GM12878 (cell line): Measurements from ENCODE around the gene EVI5L. TPM values are rescaled to one million over a fixed set of nuclear protein-coding genes. Genes with fewer than 3 reads are reported as not detected.

Source experiments
- ATAC-seq: fragments of 200-7000 bp; cut with Tn5 transposase; 3 replicates; pipeline ENCODE4 v1.9.1; 2020; ENCODE audit warnings: mild to moderate bottlenecking, moderate library complexity
- BruUV-seq: library from RNA; stranded (reverse); fragments of 400-500 nt; replicated peaks from 2 replicates; lab custom pipeline; 2021; lab: Mats Ljungman, UMichigan
- CTCF ChIA-PET: fragments of 300-600 bp; sonication (Branson Sonifier 250); formaldehyde crosslinking; extraction: SDS; loops from one replicate; lab custom pipeline; 2021; ENCODE audit warnings: inconsistent platforms; lab: Yijun Ruan, JAX
- POLR2A ChIA-PET: fragments of 350-600 bp; formaldehyde crosslinking; extraction: SDS; loops from one replicate; lab custom pipeline; 2021; ENCODE audit warnings: inconsistent platforms; lab: Charles Lee
- RAD21 ChIA-PET: fragments of 300-600 bp; sonication (Branson Sonifier 250); formaldehyde crosslinking; loops from one replicate; lab custom pipeline; 2023; ENCODE audit warnings: antibody characterized with exemption; ENCODE audit not compliant: unreplicated experiment; lab: Charles Lee
- SMC1A ChIA-PET: fragments of 300-600 bp; sonication (Branson Sonifier 250); formaldehyde crosslinking; loops from one replicate; lab custom pipeline; 2023; ENCODE audit not compliant: unreplicated experiment, uncharacterized antibody; lab: Charles Lee
- DNase-seq: peaks from one replicate; pipeline ENCODE4 v3.0.0-alpha.2; 2011; ENCODE audit warnings: low read depth, low spot score
- FAIRE-seq: peaks from 3 replicates; lab custom pipeline; 2011; peaks lifted over from hg19 to GRCh38; lab: Jason Lieb, UNC
- H2AFZ ChIP-seq: 2 replicates; pipeline ENCODE4 v1.6.0; 2011; ENCODE audit warnings: low read depth, low read length, control low read depth; ENCODE audit not compliant: control insufficient read depth
- H3K27ac ChIP-seq: 2 replicates; pipeline ENCODE4 v1.5.1; 2011; ENCODE audit warnings: control low read depth; ENCODE audit not compliant: control insufficient read depth, insufficient read depth
- H3K27me3 ChIP-seq, 2 experiments: replicated peaks in 1 of 2; 2 replicates each; pipeline versions ENCODE4 v1.6.0 to v1.6.1; 2011; ENCODE audit warnings: low read length in 1 of 2; ENCODE audit not compliant: control insufficient read depth in 2 of 2, insufficient read depth in 2 of 2
- H3K36me3 ChIP-seq, 2 experiments: 2 replicates each; pipeline ENCODE4 v1.5.1; 2011; ENCODE audit warnings: low read length in 1 of 2; ENCODE audit not compliant: control insufficient read depth in 2 of 2, insufficient read depth in 2 of 2
- H3K4me1 ChIP-seq: 2 replicates; pipeline ENCODE4 v1.6.1; 2011; ENCODE audit warnings: mild to moderate bottlenecking, low read length, moderate library complexity, mixed read lengths; ENCODE audit not compliant: control insufficient read depth, insufficient read depth
- H3K4me2 ChIP-seq: 2 replicates; pipeline ENCODE4 v1.6.0; 2011; ENCODE audit warnings: control low read depth; ENCODE audit not compliant: control insufficient read depth, insufficient read depth
- H3K4me3 ChIP-seq: fragments of 200-600 bp; sonication (generic); 2 replicates; pipeline ENCODE4 v1.5.1; 2016
- H3K79me2 ChIP-seq: 2 replicates; pipeline ENCODE4 v1.6.0; 2011; ENCODE audit warnings: low read length; ENCODE audit not compliant: control insufficient read depth, insufficient read depth
- H3K9ac ChIP-seq: 2 replicates; pipeline ENCODE4 v1.8.0; 2011; ENCODE audit warnings: low read length, control low read depth, mixed read lengths; ENCODE audit not compliant: control insufficient read depth, insufficient read depth
- H3K9me3 ChIP-seq: replicated peaks from 3 replicates; pipeline ENCODE4 v1.5.1; 2011; ENCODE audit warnings: mild to moderate bottlenecking, low read length; ENCODE audit not compliant: control insufficient read depth, insufficient read depth
- H4K20me1 ChIP-seq: 2 replicates; pipeline ENCODE4 v1.6.0; 2011; ENCODE audit not compliant: control insufficient read depth, insufficient read depth
- BCL3 ChIP-seq: IDR thresholded peaks from 2 replicates; pipeline ENCODE4 v1.6.1; 2011; ENCODE audit warnings: borderline replicate concordance, low read depth, mild to moderate bottlenecking, moderate library complexity, low read length; ENCODE audit not compliant: insufficient read depth, poor library complexity, severe bottlenecking
- CBX5 ChIP-seq: sonication (generic); IDR thresholded peaks from 2 replicates; pipeline ENCODE4 v1.6.1; 2016; ENCODE audit warnings: low read depth, moderate library complexity, mild to moderate bottlenecking, inconsistent platforms
- CHD4 ChIP-seq: fragments of 200-600 bp; sonication (generic); IDR thresholded peaks from 2 replicates; pipeline ENCODE4 v1.6.1; 2016; ENCODE audit warnings: mild to moderate bottlenecking
- JUNB ChIP-seq: IDR thresholded peaks from 2 replicates; pipeline ENCODE4 v1.6.1; 2016; ENCODE audit warnings: antibody characterized with exemption, mild to moderate bottlenecking
- MLLT1 ChIP-seq: fragments of 450-650 bp; IDR thresholded peaks from 2 replicates; pipeline ENCODE4 v1.6.1; 2016; ENCODE audit warnings: mild to moderate bottlenecking
- NFYB ChIP-seq: IDR thresholded peaks from 2 replicates; pipeline ENCODE4 v1.6.1; 2011; ENCODE audit warnings: low read depth, mild to moderate bottlenecking, low read length, improper control_type of control experiment, moderate library complexity; ENCODE audit not compliant: insufficient read depth
- RFX5 ChIP-seq: IDR thresholded peaks from 2 replicates; pipeline ENCODE4 v1.6.1; 2011; ENCODE audit warnings: low read depth, low read length, improper control_type of control experiment
- TARDBP ChIP-seq: IDR thresholded peaks from 2 replicates; pipeline ENCODE4 v1.6.1; 2016; ENCODE audit warnings: borderline replicate concordance
- USF1 ChIP-seq: IDR thresholded peaks from 2 replicates; pipeline ENCODE4 v1.6.1; 2011; ENCODE audit warnings: borderline replicate concordance, low read depth, mild to moderate bottlenecking, moderate library complexity, mixed read lengths, low read length; ENCODE audit not compliant: insufficient read depth; ENCODE audit errors: extremely low read length
- YY1 ChIP-seq: IDR thresholded peaks from 2 replicates; pipeline ENCODE4 v1.6.1; 2011; ENCODE audit warnings: low read depth, mild to moderate bottlenecking, low read length
- ZBTB40 ChIP-seq: fragments of 450-650 bp; IDR thresholded peaks from 2 replicates; pipeline ENCODE4 v1.6.1; 2016; ENCODE audit warnings: mild to moderate bottlenecking, moderate library complexity, borderline replicate concordance
- ZNF384 ChIP-seq: IDR thresholded peaks from 2 replicates; pipeline ENCODE4 v1.6.1; 2012; ENCODE audit warnings: low read depth, mild to moderate bottlenecking, low read length, improper control_type of control experiment, borderline replicate concordance
- WGBS: methylation state at CpG from one replicate; pipeline ENCODE4 v1.1.6; 2016; ENCODE audit warnings: low lambda C conversion rate; ENCODE audit not compliant: insufficient replicate concordance, insufficient coverage; ENCODE audit errors: missing lambda C conversion rate; 5-methylcytosine and 5-hydroxymethylcytosine counted together
- in situ Hi-C: fragments of 300-500 bp; cut with MboI; formaldehyde crosslinking; loops from 9 replicates; pipeline ENCODE4 v1.14.3; 2018; ENCODE audit warnings: mixed read lengths
- intact Hi-C: fragments of 100-400 bp; cut with micrococcal nuclease; formaldehyde crosslinking; loops from one replicate; pipeline ENCODE4 v1.14.2; 2022; ENCODE audit not compliant: unreplicated experiment
- polyA plus RNA-seq, 11 experiments: library from polyadenylated mRNA; depleted of rRNA in 4 of 11; unstranded in 6 of 11; stranded (reverse) in 5 of 11; fragments of >200 nt; fragmentation: Nextera tagmentation in 4 of 11; fragmentation: Illumina TruSeq in 1 of 11; extraction: Ambion mirVana in 4 of 11; extraction: Trizol in 1 of 11; gene quantifications; 1 replicate in 1 of 11; 2 replicates in 10 of 11; pipeline versions ENCODE4 v1.2.1 to v1.2.3, GENCODE V29; 2011 to 2016; ENCODE audit warnings: inconsistent platforms in 2 of 11, missing spikeins in 2 of 11, low read depth in 1 of 11
- total RNA-seq, 4 experiments: library from RNA; depleted of rRNA in 3 of 4; stranded (reverse); fragments of >200 nt in 3 of 4; fragmentation: Illumina TruSeq in 1 of 4; extraction: Trizol in 1 of 4; gene quantifications; 2 replicates each; pipeline versions ENCODE4 v1.2.1 to v1.2.3, GENCODE V29; 2013 to 2021

The EVI5L gene
- total and polyA plus RNA-seq, 10 of the 15 experiments (the other 5 are each of a cell fraction or from before 2014, with no cell fraction given): 0.23 to 13.8 (median 5.0) TPM

- H2AFZ ChIP-seq: no peak overlapping the region
- no peaks in the 10 kb centered on the region for H4K20me1 ChIP-seq
- ChIA-PET POLR2A (no interaction called here), CTCF (no interaction called here), SMC1A (no interaction called here), RAD21 (no interaction called here)
- intact Hi-C loops: no loop called here
- WGBS: 78% methylated on average over 11 of the region's 11 CpGs
- H3K4me3 ChIP-seq: no peak overlapping the region
- DNase-seq (no peak), FAIRE-seq (peak; percentile 69), ATAC-seq (no peak)
- no peak overlapping the region for H3K9ac ChIP-seq
- H3K36me3 ChIP-seq: no peaks in the 10 kb centered on the region
- no peak overlapping the region for H3K27ac ChIP-seq
- H3K4me1 ChIP-seq: peaks cover 3% of the 10 kb centered on the region; the same call in 1 of the 2 replicates
- in situ Hi-C loops: no loop called here
- no peaks in the 10 kb centered on the region; the same call in 2 of the 3 replicates for H3K9me3 ChIP-seq
- no peaks in the 10 kb centered on the region for H3K27me3 ChIP-seq
- no peak overlapping the region for H3K4me2 ChIP-seq
- no TSS peak for BruUV-seq
- H3K79me2 ChIP-seq: no peaks in the 10 kb centered on the region
- TF ChIP-seq TARDBP (no peak), ZBTB40 (no peak), CHD4 (no peak), USF1 (no peak), JUNB (no peak), ZNF384 (no peak), CBX5 (no peak), BCL3 (no peak), NFYB (no peak), RFX5 (no peak), YY1 (no peak), MLLT1 (no peak)
Observed at GRCh38 chr19:7841751-7842660, 12.0 kb downstream of the EVI5L start.
